ENCODE data around the gene DDX52.

GRCh38 chr17:37677021-37677420 is 33.8 kb upstream of the DDX52 start:
- TF ChIP-seq CTCF (IDR thresholded peaks at IDR 0.05) (no peak), POLR2A (IDR thresholded peaks at IDR 0.05) (no peak)

All from heart left ventricle (tissue), 13 donors.